Kasumi-1 (cell line): ENCODE measurements around the gene DCLK2.

Source experiments
- DNase-seq, 2 experiments: peaks; one replicate each; lab custom pipeline; 2025; lab: John Stamatoyannopoulos, UW

Gene DCLK2

DNA sequence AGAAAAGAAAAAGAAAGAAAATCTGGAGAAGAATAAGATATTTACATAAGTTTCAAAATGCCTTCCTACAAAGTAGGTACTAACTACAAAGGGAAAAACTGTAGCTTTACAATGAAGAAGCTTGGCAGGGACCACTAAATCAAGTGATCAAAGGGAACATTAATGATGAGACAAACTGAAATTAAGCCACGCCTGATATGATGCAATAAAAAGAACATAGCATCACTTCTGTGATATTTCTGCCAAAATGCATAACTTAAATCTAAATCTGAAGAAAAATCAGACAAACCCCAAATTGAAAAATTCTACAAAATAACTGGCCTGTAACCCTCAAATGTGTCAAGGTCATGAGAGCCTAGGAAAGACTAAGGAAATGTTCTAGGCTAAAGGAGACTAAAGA, 8.9 kb upstream of the DCLK2 start:
- DNase-seq = no peak

DNA sequence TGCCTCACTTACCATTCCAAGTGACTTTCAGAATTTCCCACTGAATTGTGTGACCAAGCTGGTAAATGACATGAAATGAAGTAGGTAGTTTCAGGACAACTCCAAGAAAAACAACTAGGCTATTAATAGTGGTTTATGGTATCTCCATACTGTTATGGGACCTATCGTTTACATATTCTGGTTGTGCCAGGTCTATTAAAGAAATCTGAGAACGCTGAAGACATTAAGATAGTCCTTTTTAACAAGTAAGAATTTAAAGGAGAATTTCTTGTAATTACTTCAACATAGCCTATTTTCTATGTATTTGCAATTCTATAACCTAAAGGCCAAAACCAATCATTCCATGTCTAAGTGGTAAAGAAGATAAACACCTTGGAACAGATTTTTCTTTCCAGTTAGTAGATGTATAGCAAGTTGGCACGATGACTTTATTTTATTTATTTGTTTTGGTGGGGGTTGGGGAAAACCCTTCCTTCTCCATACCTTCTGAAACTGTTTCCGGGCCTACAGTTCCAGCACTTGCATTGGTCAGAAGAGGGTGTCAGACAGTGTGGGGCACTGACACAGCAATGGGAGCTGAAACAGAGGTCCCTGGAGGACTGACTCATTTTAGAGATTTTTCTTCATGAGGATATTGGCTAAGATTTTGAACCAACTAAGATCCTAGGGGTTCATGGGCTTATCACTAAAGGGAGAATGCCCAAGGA, 7.6 kb upstream of the DCLK2 start:
- DNase-seq = no peak

GRCh38 chr4:150072471-150072870, 5.8 kb upstream of the DCLK2 start:
- DNase-seq = no peak

- peak in 1 of 2 experiments; percentile 4 for DNase-seq
Observed at GRCh38 chr4:150072906-150073714, 5.1 kb upstream of the DCLK2 start.

- DNase-seq = no peak
Observed at GRCh38 chr4:150074064-150074463, 4.2 kb upstream of the DCLK2 start.

- peak; percentile 17 to 40 for DNase-seq
Observed at GRCh38 chr4:150078579-150079080, 385 bp downstream of the DCLK2 start.

- peak in 1 of 2 experiments; percentile 4 for DNase-seq
Observed at GRCh38 chr4:150079081-150079581, 886 bp downstream of the DCLK2 start.

- DNase-seq = no peak
Observed at GRCh38 chr4:150080337-150080736, 2.1 kb downstream of the DCLK2 start.

GRCh38 chr4:150080875-150081274, 2.6 kb downstream of the DCLK2 start:
- no peak for DNase-seq

DNA sequence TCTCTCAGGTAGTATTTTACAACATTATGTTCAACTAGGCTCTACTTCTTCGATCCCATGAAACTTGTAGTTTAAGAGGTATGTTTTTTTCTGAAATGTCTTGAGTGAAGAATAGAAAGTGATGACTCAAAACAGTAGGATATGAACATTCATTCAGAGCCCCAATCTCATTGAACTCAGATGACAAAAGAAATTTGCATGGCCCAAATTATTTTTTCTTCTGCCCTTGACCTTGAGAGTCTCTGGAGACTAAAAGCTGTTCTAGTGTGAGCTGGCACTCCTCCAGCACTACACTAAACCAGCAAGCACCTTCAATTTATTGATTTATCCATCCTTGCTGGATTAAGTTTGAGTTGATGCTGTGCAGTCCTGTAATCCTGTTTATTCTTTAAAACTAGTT, 4.0 kb downstream of the DCLK2 start:
- no peak for DNase-seq

- DNase-seq = no peak
Observed at GRCh38 chr4:150087006-150087405, 8.8 kb downstream of the DCLK2 start.

DNA sequence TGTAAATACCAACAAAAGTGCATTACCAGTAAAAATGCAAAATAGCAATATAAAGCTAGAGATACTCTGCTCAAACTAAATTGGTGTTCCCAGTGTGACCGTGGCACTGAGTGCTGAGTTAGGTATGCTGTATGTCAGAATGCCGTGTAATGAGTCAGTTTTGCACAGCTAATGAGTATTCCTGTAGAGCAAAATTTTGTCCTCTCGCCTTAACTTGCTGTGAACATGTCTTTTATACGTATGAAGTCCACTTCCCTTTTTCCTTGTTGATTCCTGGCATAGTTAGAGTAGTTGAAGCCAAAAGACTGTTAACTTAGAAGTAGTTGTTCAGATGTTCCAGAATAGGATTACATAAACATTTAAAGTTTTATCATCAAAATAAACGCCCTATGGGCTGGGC, 11.5 kb downstream of the DCLK2 start:
- peak; percentile 14 to 40 for DNase-seq

GRCh38 chr4:150090836-150091235, 12.6 kb downstream of the DCLK2 start:
- no peak for DNase-seq

- DNase-seq = no peak
Observed at GRCh38 chr4:150094676-150095075, 16.4 kb downstream of the DCLK2 start.

DNA sequence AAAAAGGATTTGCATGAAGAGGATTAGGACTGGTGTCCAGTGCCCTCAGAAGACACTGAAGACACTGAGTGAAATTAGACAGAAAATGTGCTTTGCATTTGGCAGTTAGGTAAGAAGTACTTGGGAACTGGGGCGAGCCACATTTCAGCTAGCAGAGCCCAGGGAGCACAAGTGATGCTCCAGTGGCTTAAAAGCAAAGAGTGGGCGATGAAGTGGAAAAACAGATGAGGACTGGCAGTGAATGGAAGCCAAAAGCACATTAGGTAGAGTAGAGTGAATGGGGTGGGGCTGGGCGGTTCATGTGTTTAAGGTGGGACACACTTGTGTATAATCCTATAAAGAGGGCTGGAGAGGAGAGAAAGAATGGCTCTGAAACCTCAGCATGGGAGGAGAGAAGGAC, 18.4 kb downstream of the DCLK2 start:
- no peak for DNase-seq

GRCh38 chr4:150098214-150098613, 20.0 kb downstream of the DCLK2 start:
- DNase-seq = no peak

- DNase-seq = peak in 1 of 2 experiments; percentile 2
Observed at GRCh38 chr4:150104404-150105027, 26.3 kb downstream of the DCLK2 start.

- DNase-seq = no peak
Observed at GRCh38 chr4:150106886-150107285, 28.6 kb downstream of the DCLK2 start.

DNA sequence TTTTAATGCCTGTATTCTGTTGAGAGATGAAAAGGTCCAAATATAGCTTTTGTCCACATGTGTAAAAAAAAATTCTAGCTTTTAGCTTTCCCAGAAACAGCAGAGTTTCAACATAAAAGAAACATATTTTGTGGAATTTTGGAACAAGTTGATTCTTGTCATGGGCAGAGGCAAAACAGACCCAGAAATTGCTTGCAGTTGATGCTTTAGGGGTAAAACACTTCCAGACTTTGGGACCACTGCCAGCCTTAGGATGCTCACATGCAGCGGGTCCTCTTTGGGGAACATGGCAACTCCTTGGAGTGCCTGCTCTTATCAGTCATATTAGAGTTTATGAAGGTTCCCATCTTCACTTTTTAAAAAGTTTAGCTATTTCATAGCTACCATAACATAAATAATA, 30.4 kb downstream of the DCLK2 start:
- DNase-seq = no peak

DNA sequence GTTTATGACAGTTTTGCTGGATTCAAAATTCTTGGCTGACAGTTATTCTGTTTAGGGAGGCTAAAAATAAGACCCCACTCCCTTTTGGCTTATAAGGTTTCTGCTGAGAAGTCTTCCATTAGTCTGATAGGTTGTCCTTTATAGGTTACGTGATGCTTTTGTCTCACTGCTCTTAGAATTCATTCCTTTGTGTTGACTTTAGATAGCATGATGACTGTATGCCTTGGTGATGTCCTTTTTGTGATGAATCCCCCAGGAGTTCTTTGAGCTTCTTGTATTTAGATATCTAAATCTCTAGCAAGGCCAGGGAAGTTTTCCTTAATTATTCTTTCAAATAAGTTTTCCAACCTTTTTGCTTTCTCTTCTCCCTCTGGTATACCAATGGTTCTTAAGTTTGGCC, 36.4 kb downstream of the DCLK2 start:
- no peak for DNase-seq

DNA sequence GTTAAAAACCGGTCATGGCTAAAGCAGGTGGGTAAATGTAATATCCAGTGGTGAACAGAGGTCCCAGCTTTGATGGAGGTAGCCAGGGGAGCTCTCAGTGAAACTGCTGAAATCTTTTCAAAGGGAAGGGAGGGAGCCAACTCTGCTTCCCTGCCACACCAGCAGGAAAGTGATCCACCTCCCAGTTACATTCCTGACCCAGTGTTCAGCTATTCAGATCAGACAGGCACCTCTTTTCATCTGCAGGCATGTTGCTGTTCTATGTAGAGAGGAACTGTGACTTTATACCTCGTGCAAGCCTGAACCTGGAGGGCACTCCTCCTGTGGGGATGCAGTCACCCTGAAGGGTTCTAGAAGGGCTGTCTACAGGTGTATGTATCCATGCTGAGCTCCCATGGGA, 37.6 kb downstream of the DCLK2 start:
- DNase-seq = no peak

- DNase-seq = no peak
Observed at GRCh38 chr4:150116506-150116905, 38.3 kb downstream of the DCLK2 start.

GRCh38 chr4:150117094-150117493, 38.8 kb downstream of the DCLK2 start:
- DNase-seq = no peak
